ENCODE measurements around the gene SMIM20.
A peak's percentile ranks its signal among the peaks of the same experiment; 100 is the strongest.
"Not testable (repeated sequence)": the region's sequence is repeated elsewhere in the genome, so short reads cannot be mapped to it uniquely, and the experiment has no call there.

The SMIM20 gene

DNA sequence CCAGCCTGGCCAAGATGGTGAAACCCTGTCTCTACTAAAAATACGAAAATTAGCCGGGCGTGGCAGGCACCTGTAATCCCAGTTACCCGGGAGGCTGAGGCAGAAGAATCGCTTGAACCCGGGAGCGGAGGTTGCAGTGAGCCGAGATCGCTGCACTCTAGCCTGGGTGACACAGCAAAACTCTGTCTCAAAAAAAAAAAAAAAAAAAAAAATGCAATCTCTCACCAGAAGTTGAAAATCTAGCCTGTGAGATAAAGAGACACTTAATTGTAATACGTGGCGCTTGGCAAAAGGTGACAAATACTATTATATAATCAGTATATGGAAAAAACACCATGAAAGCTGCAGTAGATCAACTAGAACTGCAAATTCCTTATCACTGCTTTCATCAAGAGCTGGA lies 7.9 kb upstream of the SMIM20 start:
- not testable (repeated sequence) for H3K4me3 Mint-ChIP-seq; H3K36me3 Mint-ChIP-seq (ENCODE audit: low read depth); H3K27me3 Mint-ChIP-seq; H3K4me1 Mint-ChIP-seq (ENCODE audit: low read depth); DNase-seq; H3K9me3 Mint-ChIP-seq; H3K27ac Mint-ChIP-seq

DNA sequence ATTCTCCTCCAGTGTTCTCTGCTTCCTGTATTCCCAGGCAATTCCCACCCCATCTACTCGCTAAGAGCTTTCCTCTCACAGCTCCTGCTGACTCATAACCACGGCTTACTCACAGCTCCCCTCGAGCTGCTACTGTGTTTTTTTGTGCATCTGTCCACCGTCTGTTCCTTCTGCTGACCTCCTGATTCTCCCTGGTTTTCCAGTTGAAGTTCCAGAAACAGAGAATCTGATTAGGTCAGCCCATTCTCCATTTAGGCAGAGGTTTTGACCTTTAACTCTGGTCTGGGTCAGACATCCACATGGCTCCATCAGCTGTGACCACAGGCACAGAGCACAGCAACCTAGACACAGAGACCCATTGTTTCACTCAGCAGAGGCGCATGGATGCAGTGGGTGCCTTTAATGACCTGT lies 5.5 kb upstream of the SMIM20 start:
- Mint-ChIP-seq H3K4me3 (no peak overlapping the region), H3K36me3 (ENCODE audit: low read depth) (peaks cover 4% of the 10 kb centered on the region), H3K9me3 (no peaks in the 10 kb centered on the region), H3K27me3 (no peaks in the 10 kb centered on the region), H3K27ac (no peak overlapping the region), H3K4me1 (ENCODE audit: low read depth) (peaks cover 8% of the 10 kb centered on the region)
- DNase-seq: no peak

DNA sequence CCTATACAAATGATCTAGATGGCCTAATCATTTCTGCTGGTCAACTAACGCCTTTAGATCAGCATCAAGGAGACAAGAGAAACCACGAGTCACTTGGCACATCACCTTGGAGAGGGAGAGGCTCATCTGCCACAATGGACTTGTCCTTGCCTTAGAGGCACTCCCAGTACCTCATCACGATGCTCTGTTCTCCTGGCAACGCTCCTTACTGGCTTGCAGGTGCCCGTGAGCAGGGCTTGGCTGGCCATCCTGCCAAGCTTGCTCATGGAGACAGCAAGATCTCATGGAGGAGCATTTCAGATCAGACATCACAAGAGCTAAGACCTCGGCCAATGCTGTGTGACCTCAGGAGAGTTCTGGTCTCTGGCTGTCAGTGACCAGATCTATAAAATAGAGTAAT lies 2.7 kb upstream of the SMIM20 start:
- no peaks in the 10 kb centered on the region for H3K9me3 Mint-ChIP-seq
- no peak for DNase-seq
- no peak overlapping the region for H3K4me3 Mint-ChIP-seq
- no peak overlapping the region for H3K27ac Mint-ChIP-seq
- H3K27me3 Mint-ChIP-seq: no peaks in the 10 kb centered on the region
- peaks cover 26% of the 10 kb centered on the region for H3K4me1 Mint-ChIP-seq (ENCODE audit: low read depth)
- peaks cover 14% of the 10 kb centered on the region for H3K36me3 Mint-ChIP-seq (ENCODE audit: low read depth)

DNA sequence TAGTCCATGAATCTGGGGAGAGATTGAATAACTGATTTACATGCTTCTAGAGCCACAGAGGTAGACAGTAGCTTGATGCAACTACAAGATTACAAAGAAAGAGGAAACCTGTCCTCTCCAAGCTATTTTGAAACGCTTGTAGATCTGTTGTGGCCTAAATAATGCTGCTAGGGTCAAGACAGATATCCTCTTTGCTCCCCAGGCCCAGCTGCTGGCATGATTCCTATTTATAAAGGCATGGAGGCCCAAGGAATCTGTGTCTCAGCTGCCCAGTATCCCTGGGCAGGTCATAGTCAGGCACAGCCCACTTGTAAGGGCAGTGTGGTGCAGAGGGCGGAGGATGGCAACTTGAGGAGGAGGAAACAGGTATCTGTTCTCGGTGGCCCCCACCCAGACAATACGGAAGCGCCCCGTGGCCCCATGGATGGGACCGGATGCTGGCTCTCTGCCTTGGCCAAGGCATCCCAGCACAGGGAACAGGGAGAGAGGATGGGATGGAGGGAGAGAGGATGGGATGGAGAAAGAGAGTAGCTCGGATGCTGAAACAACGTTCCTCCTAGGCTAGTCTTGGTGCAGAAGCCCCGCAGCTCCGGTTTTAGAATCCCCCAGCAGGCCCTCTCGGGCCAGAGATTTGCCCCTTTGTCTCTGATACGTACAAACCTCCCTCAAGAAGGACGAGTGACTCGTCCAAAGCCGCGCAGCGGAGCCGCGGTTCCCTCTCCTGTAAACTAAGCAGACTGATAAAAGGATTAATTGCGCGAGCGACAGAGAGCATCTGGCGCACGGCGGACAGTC lies 767 bp upstream of the SMIM20 start:
- Mint-ChIP-seq H3K9me3 (no peaks in the 10 kb centered on the region), H3K4me1 (ENCODE audit: low read depth) (peaks cover 28% of the 10 kb centered on the region), H3K36me3 (ENCODE audit: low read depth) (peaks cover 14% of the 10 kb centered on the region), H3K27ac (peak overlapping the region; percentile 99), H3K27me3 (no peaks in the 10 kb centered on the region), H3K4me3 (peak overlapping the region; percentile 85)
- no peak for DNase-seq

DNA sequence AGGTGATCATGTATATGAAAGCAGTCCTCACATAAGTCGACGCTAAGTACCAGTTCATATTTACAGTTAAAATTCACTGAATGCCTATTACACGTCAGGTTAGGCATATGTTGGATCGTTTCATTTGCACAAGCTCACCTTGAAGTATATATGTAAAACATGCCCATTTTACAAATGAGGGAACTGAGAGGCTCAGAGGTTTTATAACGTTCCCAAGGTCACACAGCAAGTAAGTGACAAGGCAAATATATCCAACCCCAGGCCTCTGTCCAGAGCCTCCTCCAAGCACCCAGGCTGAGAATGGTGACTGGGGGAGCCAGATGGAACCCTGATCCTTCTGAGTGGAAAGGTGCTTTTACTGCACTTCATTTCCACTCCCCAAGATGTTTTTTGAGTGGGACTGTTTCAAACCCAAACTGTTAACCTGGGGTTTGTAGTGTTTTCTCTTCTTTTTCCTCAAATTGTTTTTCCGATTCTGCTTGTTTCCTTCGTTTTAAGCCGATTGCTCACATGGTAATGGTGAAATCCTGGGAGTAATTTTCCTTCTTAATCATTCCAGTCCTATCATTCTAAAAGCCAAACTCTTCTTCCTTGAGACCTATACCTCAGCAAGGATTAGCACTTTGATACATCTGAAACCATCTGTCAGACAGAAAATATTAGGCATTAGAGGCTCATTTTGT lies 791 bp downstream of the SMIM20 start:
- no peak for DNase-seq
- H3K4me3 Mint-ChIP-seq: peak overlapping the region; percentile 85
- no peaks in the 10 kb centered on the region for H3K27me3 Mint-ChIP-seq
- H3K4me1 Mint-ChIP-seq (ENCODE audit: low read depth): peaks cover 25% of the 10 kb centered on the region
- H3K27ac Mint-ChIP-seq: peak overlapping the region; percentile 99
- H3K36me3 Mint-ChIP-seq (ENCODE audit: low read depth): peaks cover 16% of the 10 kb centered on the region
- no peaks in the 10 kb centered on the region for H3K9me3 Mint-ChIP-seq

DNA sequence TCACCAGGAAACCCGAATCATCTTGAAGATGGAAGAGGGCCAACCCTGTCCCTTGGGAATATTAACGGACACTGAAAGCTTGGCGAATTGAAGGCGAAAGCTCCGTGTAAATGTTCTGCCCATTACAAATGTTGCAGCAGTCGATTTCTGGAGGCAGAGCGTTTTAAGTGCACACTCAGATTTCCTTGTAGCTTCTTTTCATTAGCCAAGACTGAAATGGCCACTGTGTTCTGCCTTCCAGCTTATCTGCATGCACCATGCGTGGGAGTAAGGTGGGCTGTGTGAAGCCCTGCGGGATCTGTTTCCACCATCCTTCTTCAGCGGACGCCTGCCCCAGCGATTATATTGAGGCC lies 1.3 kb downstream of the SMIM20 start:
- H3K27ac Mint-ChIP-seq: peak overlapping the region; percentile 99
- H3K9me3 Mint-ChIP-seq: no peaks in the 10 kb centered on the region
- peak overlapping the region; percentile 85 for H3K4me3 Mint-ChIP-seq
- peaks cover 26% of the 10 kb centered on the region for H3K4me1 Mint-ChIP-seq (ENCODE audit: low read depth)
- DNase-seq: no peak
- H3K27me3 Mint-ChIP-seq: no peaks in the 10 kb centered on the region
- H3K36me3 Mint-ChIP-seq (ENCODE audit: low read depth): peaks cover 17% of the 10 kb centered on the region

DNA sequence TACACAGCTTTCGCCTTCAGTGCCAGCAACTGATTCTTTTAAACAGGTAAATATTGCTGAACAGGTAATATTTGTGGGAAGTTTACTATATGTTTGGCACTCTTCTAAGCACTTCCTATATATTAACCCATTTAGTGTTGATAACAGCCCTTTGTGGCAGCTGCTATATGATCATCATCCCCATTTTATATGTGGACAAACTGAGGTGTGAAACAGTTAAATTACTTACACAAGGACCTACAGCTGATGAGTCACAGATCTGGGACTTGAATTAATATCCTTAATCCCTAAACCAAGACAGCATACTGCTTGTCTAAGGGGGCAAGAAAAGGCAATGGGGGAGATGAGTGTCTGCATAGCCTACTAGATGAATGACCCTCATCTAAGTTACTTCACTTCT lies 2.9 kb downstream of the SMIM20 start:
- Mint-ChIP-seq H3K36me3 (ENCODE audit: low read depth) (peaks cover 24% of the 10 kb centered on the region), H3K4me1 (ENCODE audit: low read depth) (peaks cover 27% of the 10 kb centered on the region), H3K27ac (no peak overlapping the region), H3K4me3 (no peak overlapping the region), H3K9me3 (no peaks in the 10 kb centered on the region), H3K27me3 (no peaks in the 10 kb centered on the region)
- no peak for DNase-seq

DNA sequence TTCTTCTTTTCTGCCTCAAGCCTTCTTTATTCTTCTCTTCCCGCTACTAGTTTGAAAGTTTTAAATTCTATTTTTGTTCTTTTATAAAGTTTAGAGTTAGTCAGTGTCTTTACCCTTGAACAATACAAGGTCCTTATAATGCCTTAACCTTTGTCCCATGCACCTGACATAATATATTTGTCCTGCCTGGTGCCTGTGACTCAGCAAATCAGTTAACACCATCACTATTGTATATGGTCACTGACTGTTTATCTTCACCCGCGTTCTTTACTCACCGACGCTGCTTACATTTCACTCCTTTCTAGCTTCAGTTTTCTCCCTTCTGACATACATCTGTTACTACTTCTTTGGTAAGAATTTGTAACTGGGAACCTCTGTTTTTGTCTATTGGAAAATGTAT lies 5.7 kb downstream of the SMIM20 start:
- peaks cover 22% of the 10 kb centered on the region for H3K36me3 Mint-ChIP-seq (ENCODE audit: low read depth)

DNA sequence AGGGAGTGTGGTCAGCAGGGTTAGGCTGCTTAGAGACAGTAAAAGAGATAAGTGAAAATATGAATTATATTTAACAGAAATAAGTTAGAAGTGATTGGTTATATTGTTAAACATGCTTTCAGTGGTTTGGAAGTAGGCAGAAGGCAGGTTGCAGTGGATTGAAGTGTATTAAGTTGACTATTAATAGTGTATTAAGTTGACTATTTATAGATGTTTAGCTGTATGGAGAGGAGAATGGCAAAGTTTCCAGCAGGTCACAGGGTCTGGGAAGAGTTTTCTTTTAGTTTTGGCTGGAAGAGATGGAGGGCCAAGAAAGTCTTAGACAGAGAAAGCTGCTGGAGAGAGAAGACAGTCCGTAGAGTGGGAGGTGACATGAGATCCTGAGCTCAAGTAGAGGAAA lies 7.9 kb downstream of the SMIM20 start:
- no peak for DNase-seq
- no peaks in the 10 kb centered on the region for H3K27me3 Mint-ChIP-seq
- peaks cover 15% of the 10 kb centered on the region for H3K36me3 Mint-ChIP-seq (ENCODE audit: low read depth)
- no peak overlapping the region for H3K4me3 Mint-ChIP-seq
- no peaks in the 10 kb centered on the region for H3K9me3 Mint-ChIP-seq
- peaks cover 12% of the 10 kb centered on the region for H3K4me1 Mint-ChIP-seq (ENCODE audit: low read depth)
- H3K27ac Mint-ChIP-seq: no peak overlapping the region

More for the DNA sequence above, 5.7 kb downstream of the SMIM20 start:
- H3K27ac Mint-ChIP-seq: no peak overlapping the region
- no peak overlapping the region for H3K4me3 Mint-ChIP-seq
- DNase-seq: no peak
- H3K4me1 Mint-ChIP-seq (ENCODE audit: low read depth): peaks cover 15% of the 10 kb centered on the region
- no peaks in the 10 kb centered on the region for H3K9me3 Mint-ChIP-seq
- H3K27me3 Mint-ChIP-seq: no peaks in the 10 kb centered on the region

DNA sequence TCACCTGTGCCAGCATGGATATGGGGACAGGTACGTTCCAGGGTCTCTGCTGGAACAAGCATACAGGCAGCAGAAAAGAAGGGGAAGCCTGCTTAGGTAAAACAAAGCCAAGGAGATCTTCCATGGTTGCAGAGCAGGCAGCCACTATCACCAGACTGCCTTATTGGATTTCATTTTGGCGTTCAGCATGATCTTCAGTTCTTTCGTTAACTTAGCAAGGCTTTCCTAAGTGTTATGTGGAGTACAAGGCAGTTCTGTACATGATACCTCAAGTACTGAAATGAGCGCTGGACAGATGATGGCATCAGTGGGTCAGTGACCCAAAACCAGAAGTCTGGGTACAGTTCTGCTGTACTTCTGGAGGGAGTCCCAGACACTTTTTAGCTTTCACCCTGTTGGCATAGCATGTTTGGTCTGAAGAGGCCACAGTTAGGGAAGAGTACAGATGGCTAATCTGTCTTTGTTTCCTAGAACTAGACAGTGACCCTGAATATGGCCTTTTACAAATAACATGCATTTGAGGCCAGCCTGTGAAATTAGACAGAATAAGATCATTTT lies 8.9 kb downstream of the SMIM20 start:
- Mint-ChIP-seq H3K36me3 (ENCODE audit: low read depth) (peaks cover 16% of the 10 kb centered on the region), H3K9me3 (no peaks in the 10 kb centered on the region), H3K27ac (no peak overlapping the region), H3K27me3 (no peaks in the 10 kb centered on the region), H3K4me1 (ENCODE audit: low read depth) (peaks cover 12% of the 10 kb centered on the region), H3K4me3 (no peak overlapping the region)
- DNase-seq: no peak

DNA sequence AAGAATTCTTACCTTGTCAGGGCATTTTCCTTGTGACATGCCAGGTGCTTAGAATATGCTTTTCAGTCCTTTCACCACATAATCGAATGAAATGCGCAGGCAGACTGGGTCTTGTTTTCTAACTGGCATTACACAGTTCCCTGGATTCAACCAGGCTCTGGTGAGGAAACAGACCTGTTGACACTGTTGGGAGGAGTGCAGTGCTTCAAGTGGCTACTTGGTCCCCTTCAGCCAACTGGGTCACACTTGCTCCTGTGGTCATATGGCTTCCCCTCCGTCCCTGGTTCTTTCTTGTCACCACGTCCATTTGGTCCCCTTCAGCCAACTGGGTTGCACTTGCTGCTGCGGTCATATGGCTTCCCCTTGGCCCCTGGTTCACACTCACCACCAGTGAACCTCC lies 9.7 kb downstream of the SMIM20 start:
- Mint-ChIP-seq H3K27me3 (no peaks in the 10 kb centered on the region), H3K36me3 (ENCODE audit: low read depth) (peaks cover 24% of the 10 kb centered on the region), H3K9me3 (no peaks in the 10 kb centered on the region), H3K4me3 (no peak overlapping the region), H3K27ac (no peak overlapping the region), H3K4me1 (ENCODE audit: low read depth) (peaks cover 12% of the 10 kb centered on the region)
- DNase-seq: no peak

DNA sequence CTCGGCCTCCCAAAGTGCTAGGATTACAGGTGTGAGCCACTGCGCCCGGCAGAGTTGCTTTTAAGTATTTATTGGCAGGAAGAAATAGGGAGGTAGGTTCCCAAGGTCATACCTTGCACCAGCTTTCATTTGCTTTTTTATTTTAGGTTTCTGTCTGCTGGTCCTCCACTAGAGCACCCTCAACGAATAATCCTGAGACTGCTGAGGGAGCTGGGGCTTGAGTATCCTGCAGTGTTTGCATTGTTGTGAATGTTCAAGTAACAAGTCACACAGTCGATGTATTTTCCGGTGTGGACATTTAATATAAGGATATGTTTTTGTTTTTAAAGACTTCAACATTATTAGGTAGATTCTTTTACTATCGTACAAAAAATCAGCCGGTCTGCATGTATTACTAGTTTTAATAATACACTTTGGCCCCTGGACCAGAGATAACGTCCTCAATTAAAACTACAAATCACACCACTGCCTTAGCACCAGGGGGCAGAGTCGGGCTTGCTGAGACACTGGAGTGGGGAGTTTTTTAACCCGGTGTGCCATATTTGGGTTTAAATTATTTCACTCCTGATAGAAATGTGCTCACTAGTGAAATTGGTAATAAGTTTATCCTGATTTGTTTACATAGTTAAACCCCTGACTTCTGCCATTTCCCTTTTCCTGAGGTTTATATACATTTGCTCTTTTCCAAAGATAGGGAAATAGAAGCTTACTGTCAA lies 11.6 kb downstream of the SMIM20 start:
- Mint-ChIP-seq H3K4me1 (ENCODE audit: low read depth) (peaks cover 13% of the 10 kb centered on the region), H3K4me3 (no peak overlapping the region), H3K9me3 (no peaks in the 10 kb centered on the region), H3K27me3 (no peaks in the 10 kb centered on the region), H3K36me3 (ENCODE audit: low read depth) (peaks cover 37% of the 10 kb centered on the region), H3K27ac (no peak overlapping the region)
- DNase-seq: no peak

DNA sequence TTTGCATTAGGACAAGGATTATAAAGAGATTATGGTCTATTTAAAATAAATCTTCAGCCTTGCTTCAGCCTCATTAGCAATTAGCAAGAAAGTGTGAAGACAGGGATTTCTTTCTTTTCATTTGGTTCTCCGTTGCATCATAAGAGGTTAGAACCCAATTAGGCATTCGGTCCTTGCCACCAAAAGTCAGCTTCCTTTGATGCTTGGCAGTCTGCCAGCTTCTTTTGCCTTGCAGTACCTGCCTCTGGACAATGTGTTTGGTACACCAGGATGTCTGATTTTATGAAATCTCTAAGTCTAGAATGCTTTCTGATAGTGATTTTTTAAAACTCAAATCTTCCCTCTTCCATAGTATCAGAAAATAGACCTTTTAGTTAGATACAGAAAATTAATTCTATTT lies 12.4 kb downstream of the SMIM20 start:
- Mint-ChIP-seq H3K4me1 (ENCODE audit: low read depth) (peaks cover 11% of the 10 kb centered on the region), H3K27me3 (no peaks in the 10 kb centered on the region), H3K36me3 (ENCODE audit: low read depth) (peaks cover 32% of the 10 kb centered on the region), H3K9me3 (no peaks in the 10 kb centered on the region), H3K27ac (no peak overlapping the region), H3K4me3 (no peak overlapping the region)
- no peak for DNase-seq

DNA sequence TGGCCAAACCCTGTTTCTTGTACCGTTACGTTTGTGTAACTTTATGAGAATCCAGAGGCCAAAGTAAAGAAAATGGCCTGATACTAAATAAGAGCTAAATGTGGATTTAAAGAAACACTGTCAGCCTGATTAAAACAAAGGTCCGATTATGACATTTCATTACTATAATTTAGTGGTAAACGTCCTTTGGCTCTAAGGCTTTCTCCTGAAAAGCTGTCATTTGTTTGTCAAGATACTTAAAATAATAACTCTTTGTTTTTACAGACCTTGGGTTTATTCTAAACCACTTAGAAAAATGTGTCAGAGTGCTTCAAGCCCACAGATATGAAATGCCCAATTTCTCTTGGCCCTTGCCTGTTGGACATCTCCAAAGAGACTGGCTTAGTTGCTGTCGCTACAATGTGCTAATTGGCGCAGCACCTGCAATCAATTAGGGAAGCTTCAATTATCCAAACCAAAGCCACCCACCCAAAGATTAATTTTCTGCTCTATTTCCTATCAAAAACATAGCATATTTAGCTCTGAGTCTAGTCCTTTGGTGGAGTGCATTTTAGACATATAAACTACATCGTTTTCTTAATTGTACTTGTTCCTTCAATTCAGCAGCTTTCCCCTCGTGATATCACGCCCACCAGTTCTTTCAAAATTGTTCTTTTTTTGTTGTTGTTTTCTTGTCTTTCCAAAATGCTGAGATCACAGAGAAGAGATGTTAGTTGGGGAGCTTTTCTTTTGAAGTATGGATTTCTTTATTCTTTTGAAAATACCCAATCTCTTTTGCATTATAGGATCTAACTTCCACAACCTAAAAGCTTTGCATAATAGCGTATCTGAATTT lies 13.6 kb downstream of the SMIM20 start:
- peaks cover 9% of the 10 kb centered on the region for H3K4me1 Mint-ChIP-seq (ENCODE audit: low read depth)
- peaks cover 27% of the 10 kb centered on the region for H3K36me3 Mint-ChIP-seq (ENCODE audit: low read depth)
- no peak overlapping the region for H3K4me3 Mint-ChIP-seq
- H3K27ac Mint-ChIP-seq: no peak overlapping the region
- no peaks in the 10 kb centered on the region for H3K27me3 Mint-ChIP-seq
- no peak for DNase-seq
- H3K9me3 Mint-ChIP-seq: no peaks in the 10 kb centered on the region
